Gastrocnemius medialis (tissue), 4 donors: Measurements from ENCODE around the gene STAG1.
"Not testable (repeated sequence)": the region's sequence is repeated elsewhere in the genome, so short reads cannot be mapped to it uniquely, and the experiment has no call there.

Source experiments
- POLR2A ChIP-seq, 2 donors: fragments of 450-650 bp; IDR thresholded peaks; one replicate each; pipeline ENCODE4 v1.6.1; 2017; ENCODE audit warnings: antibody characterized with exemption in 2 of 2, mild to moderate bottlenecking in 2 of 2, moderate library complexity in 2 of 2
- TF ChIP-seq, protein P1 (sequence below), 5 experiments: fragments of 450-650 bp in 3 of 5; fragments of 200-600 bp in 2 of 5; sonication (generic) in 2 of 5; IDR thresholded peaks in 4 of 5; conservative IDR thresholded peaks in 1 of 5; 1 replicate in 4 of 5; 2 replicates in 1 of 5; pipeline ENCODE4 v1.5.1; 2016 to 2019; ENCODE audit warnings: antibody characterized with exemption in 5 of 5, mild to moderate bottlenecking in 3 of 5, moderate library complexity in 3 of 5

DNA sequence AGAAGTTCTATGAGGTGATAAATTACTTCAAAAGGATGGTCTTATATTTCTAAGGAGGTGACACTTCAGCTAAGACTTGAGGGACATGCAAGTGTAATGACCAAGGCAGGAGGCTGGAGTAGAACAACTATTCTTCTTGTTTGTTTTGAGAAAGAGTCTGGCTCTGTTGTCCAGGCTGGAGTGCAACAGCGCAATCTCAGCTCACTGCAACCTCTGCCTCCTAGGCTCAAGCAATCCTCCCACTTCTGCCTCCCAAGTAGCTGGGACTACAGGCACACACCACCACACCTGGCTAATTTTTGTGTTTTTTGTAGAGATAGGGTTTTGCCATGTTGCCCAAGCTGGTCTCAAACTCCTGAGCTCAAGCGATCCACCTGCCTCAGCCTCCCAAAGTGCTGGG, 108.8 kb downstream of the STAG1 start:
- TF ChIP-seq, protein P1, sequence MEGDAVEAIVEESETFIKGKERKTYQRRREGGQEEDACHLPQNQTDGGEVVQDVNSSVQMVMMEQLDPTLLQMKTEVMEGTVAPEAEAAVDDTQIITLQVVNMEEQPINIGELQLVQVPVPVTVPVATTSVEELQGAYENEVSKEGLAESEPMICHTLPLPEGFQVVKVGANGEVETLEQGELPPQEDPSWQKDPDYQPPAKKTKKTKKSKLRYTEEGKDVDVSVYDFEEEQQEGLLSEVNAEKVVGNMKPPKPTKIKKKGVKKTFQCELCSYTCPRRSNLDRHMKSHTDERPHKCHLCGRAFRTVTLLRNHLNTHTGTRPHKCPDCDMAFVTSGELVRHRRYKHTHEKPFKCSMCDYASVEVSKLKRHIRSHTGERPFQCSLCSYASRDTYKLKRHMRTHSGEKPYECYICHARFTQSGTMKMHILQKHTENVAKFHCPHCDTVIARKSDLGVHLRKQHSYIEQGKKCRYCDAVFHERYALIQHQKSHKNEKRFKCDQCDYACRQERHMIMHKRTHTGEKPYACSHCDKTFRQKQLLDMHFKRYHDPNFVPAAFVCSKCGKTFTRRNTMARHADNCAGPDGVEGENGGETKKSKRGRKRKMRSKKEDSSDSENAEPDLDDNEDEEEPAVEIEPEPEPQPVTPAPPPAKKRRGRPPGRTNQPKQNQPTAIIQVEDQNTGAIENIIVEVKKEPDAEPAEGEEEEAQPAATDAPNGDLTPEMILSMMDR (IDR thresholded peaks at IDR 0.05 in 4 of 5, conservative IDR thresholded peaks at IDR 0.05 in 1 of 5) = not testable (repeated sequence)
- not testable (repeated sequence) for TF ChIP-seq POLR2A (IDR thresholded peaks at IDR 0.05)
